ENCODE measurements around the gene HSPA14. TPM values are rescaled to one million over a fixed set of nuclear protein-coding genes. Genes with fewer than 3 reads are reported as not detected.

Gene HSPA14
- total RNA-seq, 4 donors from 2014 or later: 3.6 to 9.2 (median 5.9) TPM

DNA sequence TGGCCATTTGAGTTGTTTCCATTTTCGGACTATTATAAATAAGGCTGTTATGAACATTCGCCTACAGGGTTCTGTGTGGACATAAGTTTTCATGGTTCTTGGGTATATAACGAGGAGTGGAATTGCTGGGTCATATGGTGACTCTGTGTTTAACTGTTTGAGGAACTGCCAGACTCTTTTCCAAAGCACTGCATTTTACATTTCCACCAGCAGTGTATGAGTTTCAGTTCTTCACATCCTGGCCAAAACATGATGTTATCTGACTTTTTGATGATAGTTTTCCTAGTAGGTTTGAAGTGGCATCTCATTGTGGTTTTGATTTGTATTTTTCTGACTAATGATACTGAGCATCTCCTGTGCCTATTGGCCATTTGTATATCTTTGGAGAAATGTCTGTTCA, 46.0 kb downstream of the HSPA14 start:
- intact Hi-C loops (cut with DNase I; ENCODE audit: low total_unique reads): loop anchor here (10.0 kb wide), 1 partner anchor 71 kb away; the partner anchor contains the start of genes DCLRE1C and MEIG1
- 87 to 94% methylated on average over 3 of the region's 3 CpGs for WGBS, 2 donors
- no peak for DNase-seq (ENCODE audit: low spot score in 2 of 2)
- H3K4me3 ChIP-seq (ENCODE audit: low read depth, poor library complexity, severe bottlenecking): no peak overlapping the region
- no peak for TF ChIP-seq POLR2A (IDR thresholded peaks at IDR 0.05)
- TF ChIP-seq, protein P1, sequence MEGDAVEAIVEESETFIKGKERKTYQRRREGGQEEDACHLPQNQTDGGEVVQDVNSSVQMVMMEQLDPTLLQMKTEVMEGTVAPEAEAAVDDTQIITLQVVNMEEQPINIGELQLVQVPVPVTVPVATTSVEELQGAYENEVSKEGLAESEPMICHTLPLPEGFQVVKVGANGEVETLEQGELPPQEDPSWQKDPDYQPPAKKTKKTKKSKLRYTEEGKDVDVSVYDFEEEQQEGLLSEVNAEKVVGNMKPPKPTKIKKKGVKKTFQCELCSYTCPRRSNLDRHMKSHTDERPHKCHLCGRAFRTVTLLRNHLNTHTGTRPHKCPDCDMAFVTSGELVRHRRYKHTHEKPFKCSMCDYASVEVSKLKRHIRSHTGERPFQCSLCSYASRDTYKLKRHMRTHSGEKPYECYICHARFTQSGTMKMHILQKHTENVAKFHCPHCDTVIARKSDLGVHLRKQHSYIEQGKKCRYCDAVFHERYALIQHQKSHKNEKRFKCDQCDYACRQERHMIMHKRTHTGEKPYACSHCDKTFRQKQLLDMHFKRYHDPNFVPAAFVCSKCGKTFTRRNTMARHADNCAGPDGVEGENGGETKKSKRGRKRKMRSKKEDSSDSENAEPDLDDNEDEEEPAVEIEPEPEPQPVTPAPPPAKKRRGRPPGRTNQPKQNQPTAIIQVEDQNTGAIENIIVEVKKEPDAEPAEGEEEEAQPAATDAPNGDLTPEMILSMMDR (IDR thresholded peaks at IDR 0.05): no peak

DNA sequence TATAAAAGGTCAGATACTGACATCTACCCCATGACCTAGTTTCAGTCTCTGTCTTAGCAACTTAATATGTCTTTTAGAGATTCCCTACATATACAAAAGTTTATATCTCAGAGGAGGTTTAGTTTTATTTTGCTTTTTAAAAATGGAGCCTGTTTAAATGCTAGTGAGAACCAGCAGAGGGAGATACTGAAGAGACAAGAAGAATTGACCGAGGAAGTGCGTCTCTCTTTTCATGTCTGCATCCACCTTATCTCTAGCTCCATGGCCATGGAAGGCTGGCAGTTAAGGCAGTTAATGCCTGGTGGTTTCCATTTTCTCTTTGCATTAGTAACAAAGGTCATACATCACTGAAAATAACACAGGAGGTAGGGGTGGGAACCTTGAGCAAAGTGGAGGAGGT, 51.2 kb downstream of the HSPA14 start:
- intact Hi-C loops (cut with DNase I; ENCODE audit: low total_unique reads): loop anchor here (10.0 kb wide), 1 partner anchor 65 kb away; the partner anchor contains the start of genes DCLRE1C and MEIG1
- WGBS, 2 donors: 90 to 93% methylated on average over 2 of the region's 2 CpGs
- no peak for TF ChIP-seq POLR2A (IDR thresholded peaks at IDR 0.05)
- TF ChIP-seq, protein P1 (IDR thresholded peaks at IDR 0.05): no peak
- H3K4me3 ChIP-seq (ENCODE audit: low read depth, poor library complexity, severe bottlenecking): no peak overlapping the region
- DNase-seq (ENCODE audit: low spot score in 2 of 2): no peak

DNA sequence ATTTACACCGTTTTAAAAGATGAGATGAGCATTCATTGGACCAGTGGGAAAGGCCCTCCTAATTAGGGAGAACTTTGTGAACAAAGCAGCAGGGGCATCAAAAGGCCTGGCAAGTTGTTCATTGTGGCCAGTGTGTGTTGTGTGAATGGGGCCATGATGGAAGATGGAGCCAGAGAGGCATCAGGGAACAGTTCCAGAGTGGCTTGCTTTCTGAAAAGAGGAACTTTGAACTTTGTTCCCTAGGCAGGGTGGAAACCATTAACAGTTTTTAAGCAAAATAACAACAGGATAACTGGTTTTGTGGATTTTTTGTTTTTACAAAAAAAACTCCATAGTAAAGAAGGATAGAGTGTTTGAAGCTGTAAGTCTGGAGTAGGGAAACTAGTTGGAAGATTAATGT, 53.0 kb downstream of the HSPA14 start:
- no peak for DNase-seq (ENCODE audit: low spot score in 2 of 2)
- H3K4me3 ChIP-seq (ENCODE audit: low read depth, poor library complexity, severe bottlenecking): no peak overlapping the region
- WGBS, 2 donors: 86 to 92% methylated on average over 1 of the region's 1 CpG
- intact Hi-C loops (cut with DNase I; ENCODE audit: low total_unique reads): no loop called here
- TF ChIP-seq, protein P1 (IDR thresholded peaks at IDR 0.05): no peak
- no peak for TF ChIP-seq POLR2A (IDR thresholded peaks at IDR 0.05)

DNA sequence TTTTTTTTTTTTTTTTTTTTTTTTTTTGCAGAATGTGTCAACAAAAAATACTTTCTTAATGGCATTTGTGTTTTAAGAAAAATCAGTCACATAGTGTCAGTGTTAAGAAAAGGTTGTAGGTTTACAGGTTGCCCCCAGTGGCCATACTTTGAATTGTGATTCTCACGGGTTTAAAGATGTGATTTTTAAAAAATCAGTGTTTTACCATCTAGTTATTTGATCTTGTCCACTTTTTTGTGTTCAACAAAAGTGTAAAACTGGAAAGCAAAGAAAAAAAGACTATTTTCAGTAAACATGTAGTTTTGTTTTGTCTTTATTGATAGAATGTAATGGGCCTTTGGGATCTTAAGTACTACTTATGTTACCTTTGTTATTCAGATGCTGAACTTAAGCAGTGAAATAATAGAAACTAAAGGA, 66.2 kb downstream of the HSPA14 start:
- intact Hi-C loops (cut with DNase I; ENCODE audit: low total_unique reads): no loop called here
- WGBS, 2 donors: 50 to 57% methylated on average over 1 of the region's 1 CpG
- no peak overlapping the region for H3K4me3 ChIP-seq (ENCODE audit: low read depth, poor library complexity, severe bottlenecking)
- TF ChIP-seq, protein P1 (IDR thresholded peaks at IDR 0.05): no peak
- no peak for TF ChIP-seq POLR2A (IDR thresholded peaks at IDR 0.05)
- no peak for DNase-seq (ENCODE audit: low spot score in 2 of 2)

DNA sequence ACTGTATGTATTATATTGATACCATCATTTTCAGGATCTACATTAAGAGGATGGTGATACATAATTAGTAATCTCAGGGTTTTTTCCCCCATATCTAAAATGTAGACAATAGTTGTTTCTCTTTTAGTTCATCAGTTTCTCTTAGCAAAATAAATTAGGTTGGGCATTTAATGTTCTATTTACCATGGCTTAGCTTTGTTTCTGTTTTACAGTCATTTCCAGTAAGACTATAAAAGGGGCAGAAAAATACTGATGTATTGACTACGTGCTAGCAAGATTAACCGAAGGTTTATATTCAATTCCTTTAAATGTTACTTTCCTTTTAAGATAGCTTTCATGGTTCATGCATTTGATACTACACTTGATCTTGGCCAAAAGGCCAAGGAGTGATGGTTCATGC, 66.8 kb downstream of the HSPA14 start:
- DNase-seq (ENCODE audit: low spot score in 2 of 2): no peak
- TF ChIP-seq, protein P1 (IDR thresholded peaks at IDR 0.05): no peak
- TF ChIP-seq POLR2A (IDR thresholded peaks at IDR 0.05): no peak
- WGBS, 2 donors: 96 to 99% methylated on average over 2 of the region's 2 CpGs
- intact Hi-C loops (cut with DNase I; ENCODE audit: low total_unique reads): no loop called here
- H3K4me3 ChIP-seq (ENCODE audit: low read depth, poor library complexity, severe bottlenecking): no peak overlapping the region

DNA sequence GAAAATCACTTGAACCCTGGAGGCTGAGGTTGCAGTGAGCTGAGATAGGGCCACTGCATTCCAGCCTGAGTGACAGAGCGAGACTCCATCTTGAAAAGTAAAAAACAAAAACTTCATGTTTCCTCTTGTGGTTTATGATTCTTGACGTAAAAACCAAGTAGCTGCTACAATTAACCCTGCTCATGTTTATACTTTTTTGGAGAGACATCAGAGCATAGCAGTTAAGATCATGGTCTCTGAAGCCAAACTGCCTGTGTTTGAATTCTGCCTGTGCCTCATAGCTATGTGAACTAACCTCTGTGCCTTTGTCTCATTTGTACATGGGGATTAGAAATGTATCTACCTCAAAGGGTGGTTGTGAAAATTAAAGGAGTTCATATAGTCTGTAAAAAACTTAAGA, 67.8 kb downstream of the HSPA14 start:
- no peak overlapping the region for H3K4me3 ChIP-seq (ENCODE audit: low read depth, poor library complexity, severe bottlenecking)
- DNase-seq (ENCODE audit: low spot score in 2 of 2): no peak
- 86 to 90% methylated on average over 2 of the region's 2 CpGs for WGBS, 2 donors
- intact Hi-C loops (cut with DNase I; ENCODE audit: low total_unique reads): no loop called here
- TF ChIP-seq, protein P1 (IDR thresholded peaks at IDR 0.05): no peak
- TF ChIP-seq POLR2A (IDR thresholded peaks at IDR 0.05): no peak
